PC-9 (cell line): ENCODE measurements around the gene ZNF236. TPM values are rescaled to one million over a fixed set of nuclear protein-coding genes. Genes with fewer than 3 reads are reported as not detected.

Experiments used
- BruUV-seq: library from RNA; stranded (reverse); fragments of 400-500 nt; replicated peaks from 2 replicates; lab custom pipeline; 2021; lab: Mats Ljungman, UMichigan
- CTCF ChIA-PET: fragments of 300-600 bp; sonication (Branson Sonifier 250); formaldehyde crosslinking; loops from one replicate; lab custom pipeline; 2022; ENCODE audit warnings: antibody characterized with exemption; lab: Charles Lee
- POLR2A ChIA-PET: fragments of 300-600 bp; sonication (Branson Sonifier 250); formaldehyde crosslinking; loops from one replicate; lab custom pipeline; 2022; ENCODE audit warnings: antibody characterized with exemption; ENCODE audit not compliant: unreplicated experiment; lab: Charles Lee
- DNase-seq, 2 experiments: peaks; one replicate each; pipeline versions ENCODE4 v3.0.0 to v3.0.0-alpha.2; 2015 to 2022; ENCODE audit warnings: mixed read lengths in 1 of 2
- H2AFZ ChIP-seq: fragments of 200-600 bp; sonication (generic); 2 replicates; pipeline ENCODE4 v1.8.1; 2017; ENCODE audit warnings: antibody characterized with exemption
- H3F3A ChIP-seq: fragments of 200-600 bp; sonication (generic); 2 replicates; pipeline ENCODE4 v1.8.1; 2017; ENCODE audit warnings: antibody characterized with exemption, mild to moderate bottlenecking, low read depth; ENCODE audit not compliant: insufficient read depth
- H3K27ac ChIP-seq: fragments of 200-600 bp; sonication (generic); 2 replicates; pipeline ENCODE4 v1.6.1; 2016; ENCODE audit warnings: mixed run types
- H3K27me3 ChIP-seq: fragments of 200-600 bp; sonication (generic); 2 replicates; pipeline ENCODE4 v1.6.1; 2016; ENCODE audit warnings: low read depth, mixed run types; ENCODE audit not compliant: insufficient read depth
- H3K36me3 ChIP-seq: fragments of 200-600 bp; sonication (generic); 2 replicates; pipeline ENCODE4 v1.6.1; 2016; ENCODE audit warnings: low read depth, mixed run types
- H3K4me1 ChIP-seq: fragments of 200-600 bp; sonication (generic); replicated peaks from 2 replicates; pipeline ENCODE4 v1.6.1; 2016; ENCODE audit warnings: mixed run types; ENCODE audit not compliant: insufficient read depth
- H3K4me2 ChIP-seq: fragments of 200-600 bp; sonication (generic); 2 replicates; pipeline ENCODE4 v1.6.1; 2017; ENCODE audit warnings: mixed run types
- H3K4me3 ChIP-seq: fragments of 200-600 bp; sonication (generic); 2 replicates; pipeline ENCODE4 v1.6.1; 2016; ENCODE audit warnings: mixed run types
- H3K79me2 ChIP-seq: fragments of 200-600 bp; sonication (generic); 2 replicates; pipeline ENCODE4 v1.6.1; 2017; ENCODE audit warnings: low read depth, mixed run types
- H3K9me2 ChIP-seq: fragments of 200-600 bp; sonication (generic); 2 replicates; pipeline ENCODE4 v1.8.1; 2017; ENCODE audit warnings: mild to moderate bottlenecking; ENCODE audit not compliant: insufficient read depth
- H3K9me3 ChIP-seq: fragments of 200-600 bp; sonication (generic); 2 replicates; pipeline ENCODE4 v1.8.1; 2016; ENCODE audit warnings: low read depth; ENCODE audit not compliant: insufficient read depth
- H4K20me1 ChIP-seq: fragments of 200-600 bp; sonication (generic); 2 replicates; pipeline ENCODE4 v1.8.1; 2017; ENCODE audit not compliant: insufficient read depth
- CTCF ChIP-seq: fragments of 200-600 bp; sonication (generic); conservative IDR thresholded peaks from 2 replicates; pipeline ENCODE4 v1.6.1; 2017; ENCODE audit warnings: mixed run types, antibody characterized with exemption, mild to moderate bottlenecking, moderate library complexity
- EZH2 ChIP-seq: fragments of 200-600 bp; sonication (generic); IDR thresholded peaks from 2 replicates; pipeline ENCODE4 v1.8.0; 2017; ENCODE audit warnings: antibody characterized with exemption, low read depth
- intact Hi-C: fragments of 100-400 bp; cut with micrococcal nuclease; formaldehyde crosslinking; loops from one replicate; pipeline ENCODE4 v1.10.0; 2022; ENCODE audit not compliant: unreplicated experiment
- total RNA-seq: library from RNA; stranded (reverse); gene quantifications from 2 replicates; pipeline ENCODE4 v1.2.3, GENCODE V29; 2021

The ZNF236 gene
- total RNA-seq, 1 experiment from 2014 or later = 10.8 TPM

GRCh38 chr18:77015169-77015568, 192.8 kb downstream of the ZNF236 start:
- TF ChIP-seq EZH2 (no peak), CTCF (no peak)

GRCh38 chr18:77015771-77016710, 193.7 kb downstream of the ZNF236 start:
- Histone ChIP-seq H3K4me3 (no peak overlapping the region), H2AFZ (no peak overlapping the region), H3K36me3 (peaks cover 8% of the 10 kb centered on the region; the same call in 1 of the 2 replicates), H3K4me2 (no peak overlapping the region), H3F3A (no peaks in the 10 kb centered on the region), H3K9me2 (no peaks in the 10 kb centered on the region), H3K79me2 (peaks cover 8% of the 10 kb centered on the region; the same call in 1 of the 2 replicates), H3K27me3 (no peaks in the 10 kb centered on the region), H3K4me1 (no peaks in the 10 kb centered on the region), H3K9me3 (no peaks in the 10 kb centered on the region), H3K27ac (no peak overlapping the region), H4K20me1 (peaks cover 16% of the 10 kb centered on the region)
- intact Hi-C loops = no loop called here
- TF ChIP-seq EZH2 (no peak), CTCF (no peak)
- no TSS peak for BruUV-seq
- CTCF ChIA-PET = no interaction called here
- POLR2A ChIA-PET = interaction anchor here (0.7 kb wide), 1 partner anchor 39 kb away, joined by 7 read pairs; no protein-coding TSS in a partner anchor
- DNase-seq = no peak

More at GRCh38 chr18:77015169-77015568, 192.8 kb downstream of the ZNF236 start:
- DNase-seq = no peak
- Histone ChIP-seq H3K79me2 (peaks cover 8% of the 10 kb centered on the region; the same call in 1 of the 2 replicates), H3K4me1 (no peaks in the 10 kb centered on the region), H3K27ac (no peak overlapping the region), H3K4me2 (no peak overlapping the region), H3K9me3 (no peaks in the 10 kb centered on the region), H3K4me3 (no peak overlapping the region), H3F3A (no peaks in the 10 kb centered on the region), H3K27me3 (no peaks in the 10 kb centered on the region), H2AFZ (no peak overlapping the region), H3K9me2 (no peaks in the 10 kb centered on the region), H4K20me1 (peaks cover 16% of the 10 kb centered on the region), H3K36me3 (peaks cover 8% of the 10 kb centered on the region; the same call in 1 of the 2 replicates)
- intact Hi-C loops = no loop called here
- ChIA-PET CTCF (no interaction called here), POLR2A (no interaction called here)
- TSS peak; percentile 10 for BruUV-seq

- POLR2A ChIA-PET = no interaction called here
- no peak for TF ChIP-seq CTCF
- TF ChIP-seq EZH2 = no peak
- CTCF ChIA-PET = no interaction called here
- Histone ChIP-seq H3K4me2 (no peak overlapping the region), H2AFZ (no peak overlapping the region), H3K9me2 (no peaks in the 10 kb centered on the region), H3K36me3 (peaks cover 8% of the 10 kb centered on the region; the same call in 1 of the 2 replicates), H3K27ac (no peak overlapping the region), H3K9me3 (no peaks in the 10 kb centered on the region), H3K79me2 (peaks cover 8% of the 10 kb centered on the region; the same call in 1 of the 2 replicates), H3K27me3 (no peaks in the 10 kb centered on the region), H3K4me3 (no peak overlapping the region), H3F3A (no peaks in the 10 kb centered on the region), H4K20me1 (peaks cover 16% of the 10 kb centered on the region), H3K4me1 (no peaks in the 10 kb centered on the region)
- no TSS peak for BruUV-seq
- intact Hi-C loops = no loop called here
- DNase-seq = no peak
Observed at GRCh38 chr18:77016936-77017335, 194.6 kb downstream of the ZNF236 start.
